ENCODE measurements around the gene SYNDIG1L. TPM values are rescaled to one million over a fixed set of nuclear protein-coding genes. Genes with fewer than 3 reads are reported as not detected.

The SYNDIG1L gene
- total RNA-seq, 1 experiment from 2014 or later, result 0.33 TPM

DNA sequence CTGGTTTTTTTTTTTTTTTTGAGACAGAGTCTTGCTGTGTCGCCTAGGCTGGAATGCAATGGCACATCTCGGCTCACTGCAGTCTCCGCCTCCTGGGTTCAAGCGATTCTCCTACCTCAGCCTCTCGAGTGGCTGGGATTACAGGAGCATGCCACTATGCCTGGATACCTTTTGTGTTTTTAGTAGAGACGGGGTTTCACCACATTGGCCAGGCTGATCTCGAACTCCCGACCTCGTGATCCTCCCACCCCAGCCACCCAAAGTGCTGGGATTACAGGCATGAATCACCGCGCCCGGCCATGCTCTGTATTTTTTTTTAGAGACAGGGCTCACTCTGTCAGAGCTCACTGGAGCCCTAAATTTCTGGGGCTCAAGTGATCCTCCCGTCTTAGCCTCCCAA, 45.2 kb downstream of the SYNDIG1L start:
- Mint-ChIP-seq H3K27ac (peak overlapping the region in 1 of 3 experiments; percentile 49; a peak in 1 of 7 replicates), H3K36me3 (ENCODE audit: insufficient read depth in 1 of 3, low read depth in 3 of 3) (no peaks in the 10 kb centered on the region), H3K9me3 (no peaks in the 10 kb centered on the region; a peak in 1 of 5 replicates), H3K4me3 (no peak overlapping the region), H3K27me3 (ENCODE audit: low read depth) (peaks cover 2% of the 10 kb centered on the region), H3K4me1 (peaks cover 3% of the 10 kb centered on the region in 2 experiments; a peak in 2 of 4 replicates)
- Histone ChIP-seq H2BK5ac (ENCODE audit: insufficient read length, low read length) (no peak overlapping the region), H3K14ac (ENCODE audit: insufficient read depth, low read length) (no peak overlapping the region), H3K9ac (ENCODE audit: extremely low read depth, insufficient read length, low read length) (no peak overlapping the region), H3T11ph (ENCODE audit: low read length) (no peak overlapping the region), H4K8ac (replicated peaks; ENCODE audit: insufficient read length, low read depth, low read length) (no peak overlapping the region), H3K23ac (ENCODE audit: insufficient read length, low read depth, low read length) (no peak overlapping the region), H2BK20ac (ENCODE audit: low read depth, low read length, poor library complexity, severe bottlenecking) (no peak overlapping the region), H3K27ac (ENCODE audit: insufficient read length, low read depth, low read length) (no peak overlapping the region), H2BK120ac (ENCODE audit: low read depth, low read length, poor library complexity, severe bottlenecking) (no peak overlapping the region), H3K79me2 (ENCODE audit: insufficient read depth, low read length) (no peaks in the 10 kb centered on the region), H4K20me1 (ENCODE audit: control insufficient read depth, insufficient read depth, insufficient read length) (no peaks in the 10 kb centered on the region), H3K23me2 (ENCODE audit: insufficient read length, low read depth, low read length, poor library complexity, severe bottlenecking) (no peaks in the 10 kb centered on the region), H4K5ac (ENCODE audit: insufficient read length, low read depth, low read length) (no peak overlapping the region), H2AK5ac (ENCODE audit: insufficient read length, low read length) (no peak overlapping the region), H3K4ac (ENCODE audit: low read depth, low read length) (no peak overlapping the region), H3K27me3 (ENCODE audit: insufficient read depth, low read length) (no peaks in the 10 kb centered on the region), H4K91ac (ENCODE audit: insufficient read length, low read depth, low read length) (no peak overlapping the region), H3K4me2 (ENCODE audit: insufficient read depth, insufficient read length, low read length) (no peak overlapping the region), H3K56ac (ENCODE audit: insufficient read length, low read depth, low read length) (no peak overlapping the region), H3K4me1 (ENCODE audit: insufficient read depth, low read length) (no peaks in the 10 kb centered on the region), H2AFZ (ENCODE audit: low read length) (no peak overlapping the region), H3K9me3 (ENCODE audit: control insufficient read depth, low read depth, low read length) (no peaks in the 10 kb centered on the region), H3K79me1 (ENCODE audit: insufficient read depth, low read depth, low read length, poor library complexity, severe bottlenecking) (no peaks in the 10 kb centered on the region), H2BK15ac (ENCODE audit: low read depth, low read length) (no peak overlapping the region), H2BK12ac (ENCODE audit: insufficient read length, low read depth, low read length) (no peak overlapping the region), H3K18ac (ENCODE audit: insufficient read length, low read depth, low read length) (no peak overlapping the region)
- WGBS (ENCODE audit: extremely low coverage, insufficient read length, low lambda C conversion rate), result no CpG with 5 or more reads among the region's 13 CpGs
- TF ChIP-seq, protein P1, sequence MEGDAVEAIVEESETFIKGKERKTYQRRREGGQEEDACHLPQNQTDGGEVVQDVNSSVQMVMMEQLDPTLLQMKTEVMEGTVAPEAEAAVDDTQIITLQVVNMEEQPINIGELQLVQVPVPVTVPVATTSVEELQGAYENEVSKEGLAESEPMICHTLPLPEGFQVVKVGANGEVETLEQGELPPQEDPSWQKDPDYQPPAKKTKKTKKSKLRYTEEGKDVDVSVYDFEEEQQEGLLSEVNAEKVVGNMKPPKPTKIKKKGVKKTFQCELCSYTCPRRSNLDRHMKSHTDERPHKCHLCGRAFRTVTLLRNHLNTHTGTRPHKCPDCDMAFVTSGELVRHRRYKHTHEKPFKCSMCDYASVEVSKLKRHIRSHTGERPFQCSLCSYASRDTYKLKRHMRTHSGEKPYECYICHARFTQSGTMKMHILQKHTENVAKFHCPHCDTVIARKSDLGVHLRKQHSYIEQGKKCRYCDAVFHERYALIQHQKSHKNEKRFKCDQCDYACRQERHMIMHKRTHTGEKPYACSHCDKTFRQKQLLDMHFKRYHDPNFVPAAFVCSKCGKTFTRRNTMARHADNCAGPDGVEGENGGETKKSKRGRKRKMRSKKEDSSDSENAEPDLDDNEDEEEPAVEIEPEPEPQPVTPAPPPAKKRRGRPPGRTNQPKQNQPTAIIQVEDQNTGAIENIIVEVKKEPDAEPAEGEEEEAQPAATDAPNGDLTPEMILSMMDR (conservative IDR thresholded peaks at IDR 0.05), result no peak
- no peak for DNase-seq
